H54 (cell line): ENCODE results near the gene RPP25L.
"Not testable (repeated sequence)": the region's sequence is repeated elsewhere in the genome, so short reads cannot be mapped to it uniquely, and the experiment has no call there.

Experiments
- DNase-seq: peaks from one replicate; pipeline ENCODE4 v3.0.0; 2011; ENCODE audit warnings: low spot score, mixed read lengths; ENCODE audit not compliant: insufficient read length
- FAIRE-seq: peaks from 3 replicates; lab custom pipeline; 2011; peaks lifted over from hg19 to GRCh38; lab: Jason Lieb, UNC
- POLR2A ChIP-seq: IDR thresholded peaks from 2 replicates; pipeline ENCODE4 v1.6.1; 2011; ENCODE audit warnings: low read depth, mild to moderate bottlenecking, low read length

RPP25L gene

DNA sequence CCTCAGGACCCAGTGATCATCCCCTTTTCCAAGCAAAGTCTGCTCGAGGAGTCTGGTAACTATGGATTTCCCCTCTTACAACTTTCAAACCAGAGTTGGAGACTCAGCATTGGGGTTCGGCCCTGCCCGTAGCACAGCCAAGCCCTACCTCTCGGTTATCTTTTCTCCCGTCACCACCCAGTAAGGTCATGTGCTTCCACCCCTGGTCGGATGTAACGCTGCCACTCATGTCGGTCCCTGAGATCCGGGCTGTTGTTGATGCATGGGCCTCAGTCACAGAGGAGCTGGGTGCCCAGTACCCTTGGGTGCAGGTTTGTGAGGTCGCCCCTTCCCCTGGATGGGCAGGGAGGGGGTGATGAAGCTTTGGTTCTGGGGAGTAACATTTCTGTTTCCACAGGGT lies 35.8 kb upstream of the RPP25L start:
- TF ChIP-seq POLR2A: no peak
- no peak for FAIRE-seq
- no peak for DNase-seq

DNA sequence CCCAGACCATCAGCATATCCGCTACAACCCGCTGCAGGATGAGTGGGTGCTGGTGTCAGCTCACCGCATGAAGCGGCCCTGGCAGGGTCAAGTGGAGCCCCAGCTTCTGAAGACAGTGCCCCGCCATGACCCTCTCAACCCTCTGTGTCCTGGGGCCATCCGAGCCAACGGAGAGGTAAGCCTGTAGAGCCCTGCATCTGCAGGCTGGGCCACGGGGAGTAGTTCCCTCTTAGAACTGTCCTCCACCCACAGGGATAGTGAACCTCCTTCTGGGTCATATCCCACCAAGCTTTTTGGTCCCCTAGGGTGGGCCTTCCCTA lies 35.1 kb upstream of the RPP25L start:
- FAIRE-seq: no peak
- DNase-seq: no peak

DNA sequence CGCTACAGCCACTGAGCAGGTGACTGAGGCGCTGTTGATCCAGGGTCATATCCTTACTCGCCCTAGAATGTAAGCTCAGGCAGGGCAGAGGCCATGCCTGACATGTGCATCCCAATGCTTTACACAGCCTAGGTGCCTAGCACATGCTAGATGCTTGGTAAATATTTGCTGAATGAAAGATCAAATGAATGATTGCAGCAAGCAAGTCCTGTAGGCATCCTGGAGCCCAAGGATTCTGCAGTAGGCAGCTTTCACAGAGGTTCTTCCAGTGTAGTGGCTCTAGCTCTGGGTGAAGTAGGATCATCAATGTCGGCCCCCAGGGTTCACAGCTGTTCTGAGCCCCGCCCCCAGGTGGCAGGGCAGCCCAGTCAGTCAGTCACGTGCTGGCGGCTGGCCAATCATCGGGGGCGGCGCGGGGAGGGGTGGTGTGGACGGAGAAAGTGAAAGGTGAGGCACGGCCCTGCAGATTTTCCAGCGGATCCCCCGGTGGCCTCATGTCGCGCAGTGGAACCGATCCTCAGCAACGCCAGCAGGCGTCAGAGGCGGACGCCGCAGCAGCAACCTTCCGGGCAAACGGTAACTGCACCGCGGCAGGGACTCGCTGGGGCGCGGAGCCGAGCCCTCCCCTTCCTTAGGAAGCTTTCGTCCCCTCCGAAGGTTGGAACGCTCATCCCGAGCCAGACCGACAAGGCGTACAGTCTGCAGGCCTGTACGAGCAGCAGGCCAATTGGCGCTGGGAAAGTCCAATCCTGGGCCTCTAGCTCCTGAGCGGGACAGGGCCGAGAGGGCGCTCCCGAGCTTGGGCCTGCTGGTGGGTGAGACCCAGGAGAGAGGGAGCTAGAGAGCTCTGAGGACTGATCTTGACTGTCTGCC lies 34.5 kb upstream of the RPP25L start, which contains the start of gene GALT:
GALT (plus strand) TSS at position 465 of the 873 bp plus-strand sequence; CDS start at position 495, 30 bp downstream.
- DNase-seq: peak; percentile 77
- no peak for FAIRE-seq
- peak; percentile 67 for TF ChIP-seq POLR2A

More for the DNA sequence above, 35.1 kb upstream of the RPP25L start:
- no peak for TF ChIP-seq POLR2A

DNA sequence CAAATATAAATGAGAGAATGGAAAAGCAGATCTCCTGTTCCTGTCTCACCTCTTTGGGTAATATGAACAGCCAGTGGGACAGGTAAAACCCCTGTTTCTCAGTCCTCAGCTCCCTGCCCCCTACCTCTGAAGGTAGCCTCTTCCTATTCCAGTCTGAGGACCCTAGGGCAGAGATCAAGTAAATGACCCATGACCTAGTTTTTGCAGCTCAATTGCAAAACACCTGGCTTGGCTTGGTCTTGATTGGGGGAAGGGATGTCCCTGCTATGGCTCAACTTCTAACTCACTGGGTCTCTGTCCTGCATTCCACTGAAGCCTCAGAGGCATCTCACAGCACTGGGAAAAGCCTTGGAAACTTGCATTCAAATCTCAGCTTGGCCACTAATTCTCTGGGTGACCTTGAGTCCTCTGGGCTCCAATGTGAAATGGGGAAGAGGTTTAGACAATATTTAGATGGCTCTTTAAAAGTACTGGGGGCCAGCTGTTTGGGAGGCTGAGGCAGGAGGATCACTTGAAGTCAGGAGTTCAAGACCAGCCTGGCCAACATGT lies 32.9 kb upstream of the RPP25L start:
- no peak for DNase-seq
- TF ChIP-seq POLR2A: no peak
- FAIRE-seq: no peak

DNA sequence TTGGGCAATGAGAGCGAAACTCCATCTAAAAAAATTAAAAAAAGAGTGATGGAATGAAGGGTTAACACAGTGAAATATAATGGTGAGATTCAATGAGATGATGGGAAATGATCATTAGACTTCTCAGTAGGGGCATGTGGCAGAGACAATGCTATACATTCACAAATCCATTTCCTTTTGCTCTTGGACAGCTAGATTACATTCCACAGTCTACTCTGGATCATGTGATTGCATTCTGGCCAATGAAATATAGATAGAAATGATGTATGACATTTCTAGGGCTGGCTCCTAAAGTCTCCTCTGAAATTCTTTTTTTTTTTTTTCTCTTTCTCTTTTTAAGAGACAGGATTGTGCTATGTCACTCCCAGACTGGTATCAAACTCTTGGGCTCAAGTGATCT lies 30.8 kb upstream of the RPP25L start:
- DNase-seq (no peak), FAIRE-seq (no peak)
- TF ChIP-seq POLR2A: no peak

DNA sequence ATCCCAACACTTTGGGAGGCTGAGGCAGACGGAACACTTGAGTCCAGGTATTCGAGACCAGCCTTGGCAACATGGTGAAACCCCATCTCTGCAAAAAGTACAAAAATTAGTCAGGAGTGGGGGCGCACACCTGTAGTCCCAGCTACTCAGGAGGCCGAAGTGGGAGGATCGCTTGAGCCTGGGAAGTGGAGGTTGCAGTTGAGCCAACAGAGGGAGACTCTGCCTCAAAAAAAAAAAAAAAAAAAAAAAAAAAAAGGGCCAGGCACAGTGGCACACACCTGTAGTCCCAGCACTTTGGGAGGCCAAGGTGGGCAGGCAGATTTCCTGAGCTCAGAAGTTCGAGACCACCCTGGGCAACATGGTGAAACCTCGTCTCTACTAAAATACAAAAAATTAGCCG lies 27.4 kb upstream of the RPP25L start:
- not testable (repeated sequence) for DNase-seq, FAIRE-seq

DNA sequence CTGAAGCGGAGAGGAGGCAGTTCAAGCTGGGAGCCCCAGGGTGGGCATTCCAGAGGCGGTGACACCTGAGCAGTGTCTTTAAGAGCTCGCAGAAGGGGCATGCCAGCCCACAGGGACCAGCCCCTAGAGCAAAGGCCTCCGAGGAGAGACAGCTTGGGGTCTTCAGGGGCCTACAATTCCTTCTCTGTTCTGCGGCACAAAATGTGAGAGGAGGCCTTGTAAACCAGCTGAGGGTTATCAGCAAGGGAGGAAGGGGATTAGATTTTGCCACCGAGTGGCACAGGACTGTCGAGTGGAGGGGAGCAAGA lies 26.2 kb upstream of the RPP25L start:
- no peak for TF ChIP-seq POLR2A
- FAIRE-seq: no peak

DNA sequence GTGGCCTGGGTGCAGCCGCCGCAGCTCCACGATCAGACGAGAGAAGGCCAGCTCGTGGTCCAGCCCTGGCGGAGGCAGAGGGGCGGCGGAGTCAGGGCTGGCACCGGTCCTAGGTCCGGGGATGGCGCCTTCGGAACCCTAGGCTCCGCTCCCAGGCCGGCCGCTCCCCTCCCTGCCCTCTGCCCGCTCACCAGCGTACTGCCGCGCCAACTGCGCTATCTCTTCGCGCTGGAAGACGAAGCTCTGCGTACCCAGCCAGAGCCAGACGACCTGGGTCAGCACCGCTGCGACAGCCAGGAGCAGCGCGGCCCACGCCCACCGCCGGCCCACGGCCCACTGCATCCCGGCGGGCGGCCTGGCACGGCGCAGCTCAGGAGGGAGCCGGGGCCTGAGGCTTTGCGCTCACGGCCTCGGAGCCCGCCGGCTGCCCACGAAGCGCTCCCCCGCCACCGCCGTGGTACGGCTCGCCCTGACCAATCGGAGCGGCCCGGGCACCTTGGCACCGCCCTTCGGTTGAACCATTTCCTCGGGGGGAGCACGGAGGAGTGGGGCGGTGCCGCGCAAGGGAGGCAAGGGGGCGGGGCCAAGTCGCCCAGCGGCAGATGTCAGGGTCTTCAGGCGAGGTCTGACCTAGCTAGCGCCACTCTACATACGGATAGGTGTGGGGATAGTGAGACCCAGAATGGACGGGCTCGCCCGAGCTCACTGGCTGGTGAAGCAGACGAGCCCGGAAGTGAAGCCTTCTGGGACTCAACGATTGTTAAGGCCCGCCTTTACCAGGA lies 25.6 kb upstream of the RPP25L start, which contains the start of gene SIGMAR1:
SIGMAR1 (minus strand) TSS at position 432 of the 782 bp plus-strand sequence; CDS start at position 342, 90 bp downstream.
- peak; percentile 80 for TF ChIP-seq POLR2A
- no peak for FAIRE-seq
- DNase-seq: peak; percentile 77

More for the DNA sequence above, 26.2 kb upstream of the RPP25L start:
- DNase-seq: no peak

DNA sequence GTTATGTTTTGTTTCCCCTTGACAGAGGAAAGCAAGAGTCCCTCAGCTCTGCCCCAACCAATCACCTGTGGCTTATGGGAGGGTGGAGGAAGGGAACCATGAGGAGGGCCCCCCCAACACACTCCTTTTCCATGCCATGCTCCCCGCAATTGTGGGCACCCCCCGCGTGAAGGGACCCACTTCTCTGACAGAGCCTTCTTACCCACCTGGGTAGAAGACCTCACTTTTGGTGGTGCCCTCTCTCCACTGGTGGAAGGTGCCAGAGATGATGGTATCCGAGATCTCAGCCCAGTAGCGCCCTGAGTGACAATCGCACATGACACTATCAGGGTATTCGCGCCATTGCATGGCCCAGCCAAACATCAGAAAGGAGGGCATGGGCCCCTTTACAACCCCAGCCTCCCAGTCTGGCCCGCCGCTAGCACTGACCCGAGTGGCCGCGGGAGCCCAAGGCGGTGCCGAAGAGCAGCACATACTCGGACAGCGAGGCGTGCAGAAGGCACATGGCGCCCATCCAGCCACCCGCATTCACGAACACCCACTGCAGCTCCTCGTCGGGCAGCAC lies 25.0 kb upstream of the RPP25L start:
- no peak for FAIRE-seq
- no peak for DNase-seq
- no peak for TF ChIP-seq POLR2A

DNA sequence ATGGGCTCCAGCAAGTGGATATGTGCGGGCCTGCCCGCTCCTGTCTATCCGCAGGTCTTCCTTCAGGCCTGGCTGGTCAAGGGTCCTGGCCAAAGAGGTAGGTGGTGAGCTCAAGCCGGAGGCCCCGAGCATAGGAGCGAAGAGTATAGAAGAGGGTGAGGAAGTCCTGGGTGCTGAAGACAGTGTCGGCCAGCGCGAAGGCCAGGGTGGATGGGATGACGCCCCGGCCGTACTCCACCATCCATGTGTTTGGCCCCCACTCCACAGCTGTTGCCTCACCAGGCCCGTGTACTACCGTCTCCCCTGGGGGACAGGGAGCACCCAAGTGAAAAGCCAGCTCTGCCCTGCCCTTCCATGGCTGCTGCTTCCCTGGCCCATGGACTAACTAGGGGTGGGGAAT lies 23.7 kb upstream of the RPP25L start:
- DNase-seq (no peak), FAIRE-seq (no peak)
- TF ChIP-seq POLR2A: no peak

DNA sequence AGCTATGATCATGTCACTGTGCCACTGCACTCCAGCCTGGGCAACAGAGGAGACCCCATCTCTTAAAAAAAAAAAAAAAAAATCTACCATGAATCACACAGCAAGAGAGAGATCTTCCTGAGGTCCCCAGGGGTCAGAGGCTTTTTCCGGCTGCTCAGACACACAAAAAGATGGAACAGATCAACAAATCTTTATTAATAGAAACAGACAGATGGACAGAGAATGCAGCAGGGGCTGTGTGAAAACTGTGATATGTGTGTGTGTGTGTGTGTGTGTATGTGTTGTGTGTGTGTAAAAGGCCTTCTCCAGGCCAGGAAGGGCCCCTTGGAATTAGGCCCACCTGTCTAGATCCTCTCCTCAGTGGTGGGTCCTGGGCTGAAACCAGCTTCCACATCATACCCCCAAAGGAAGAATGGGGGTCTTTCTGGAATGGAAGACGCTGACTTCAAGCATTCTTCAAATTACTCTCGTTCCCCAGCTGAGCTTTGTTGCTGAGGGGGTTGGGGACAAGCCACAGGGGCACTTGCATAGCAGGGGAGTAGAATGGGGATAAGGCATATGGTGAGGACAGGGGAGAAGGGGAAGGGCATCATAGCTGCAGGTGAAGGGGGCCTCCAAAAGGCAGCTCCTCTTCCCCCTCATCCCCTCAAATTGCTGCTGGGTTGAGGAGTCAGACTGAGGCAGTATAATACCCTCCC lies 22.8 kb upstream of the RPP25L start:
- no peak for DNase-seq
- no peak for TF ChIP-seq POLR2A
- no peak for FAIRE-seq

DNA sequence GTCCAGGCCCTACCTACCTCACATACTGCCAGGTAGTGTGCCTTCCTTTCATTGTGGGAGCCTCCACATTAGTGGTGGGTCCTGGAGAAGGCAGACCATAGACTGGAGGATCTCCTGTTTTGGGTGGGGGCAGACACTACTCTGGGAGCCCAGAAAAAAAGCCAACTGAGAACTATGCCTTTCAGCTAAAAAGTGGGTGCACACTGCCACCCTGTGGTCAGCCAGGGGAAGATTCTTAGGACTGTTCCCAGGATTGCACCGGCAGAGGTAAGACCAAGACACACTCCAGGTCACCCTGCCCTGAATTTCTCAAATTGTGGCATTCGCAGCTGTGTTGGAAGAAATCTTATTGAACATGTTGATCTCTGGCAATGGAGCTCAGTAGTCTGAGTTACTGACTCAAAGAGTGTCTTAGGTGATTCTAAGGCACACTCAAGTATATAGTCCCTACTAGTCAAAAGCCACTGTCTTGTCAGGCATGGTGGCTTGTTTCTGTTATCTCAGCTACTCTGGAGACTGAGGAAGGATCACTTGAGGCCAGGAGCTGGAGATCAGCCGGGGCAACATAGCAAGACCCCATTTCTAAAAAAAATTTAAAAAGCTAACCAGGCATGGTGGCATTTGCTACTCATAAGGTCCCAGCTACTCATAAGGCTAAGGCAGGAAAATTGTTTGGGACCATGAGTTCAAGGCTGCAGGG lies 22.1 kb upstream of the RPP25L start:
- DNase-seq: peak; percentile 78
- TF ChIP-seq POLR2A: no peak
- FAIRE-seq: peak; percentile 57

DNA sequence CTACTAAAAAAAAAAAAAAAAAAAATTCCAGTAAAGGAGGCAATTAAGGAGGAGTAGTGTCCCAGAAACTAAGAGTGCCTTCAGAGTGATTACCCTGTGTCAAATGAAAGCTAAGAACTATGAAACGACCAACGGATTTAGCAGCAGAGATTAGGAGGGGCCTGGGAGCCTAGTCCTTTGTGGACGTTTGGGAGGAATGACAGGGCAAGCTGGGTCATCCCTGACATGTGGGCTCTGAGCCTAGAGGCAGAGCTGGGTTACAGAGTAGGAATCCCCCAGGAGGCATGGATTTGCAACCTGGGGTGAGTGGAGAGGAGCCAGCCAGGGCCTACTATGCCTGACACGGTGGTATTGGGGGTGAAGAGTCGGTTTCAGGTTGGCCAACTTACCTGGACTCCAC lies 21.3 kb upstream of the RPP25L start:
- no peak for TF ChIP-seq POLR2A
- no peak for FAIRE-seq
- DNase-seq: no peak
